H1 (cell line): ENCODE measurements around the gene RAB2B. TPM values are rescaled to one million over a fixed set of nuclear protein-coding genes. Genes with fewer than 3 reads are reported as not detected.

ENCODE experiments used
- CBX8 ChIP-seq: fragments of 300-800, 300-1000 bp; sonication (generic); IDR thresholded peaks from 2 replicates; pipeline ENCODE4 v1.7.1; 2016; ENCODE audit warnings: low read depth, low read length, borderline replicate concordance
- CREB1 ChIP-seq: IDR thresholded peaks from 2 replicates; pipeline ENCODE4 v1.6.1; 2012; ENCODE audit warnings: inconsistent platforms
- EZH2 ChIP-seq: fragments of 200-600 bp; sonication (generic); IDR thresholded peaks from 2 replicates; pipeline ENCODE4 v1.7.1; 2012; ENCODE audit warnings: low read depth, mild to moderate bottlenecking, moderate library complexity, low read length, inconsistent platforms; ENCODE audit not compliant: severe bottlenecking
- GTF2F1 ChIP-seq: IDR thresholded peaks from 2 replicates; pipeline ENCODE4 v1.6.1; 2012; ENCODE audit warnings: low read depth, low read length, improper control_type of control experiment, borderline replicate concordance
- HDAC2 ChIP-seq, 2 experiments: fragments of 300-600 bp in 1 of 2; sonication (generic) in 1 of 2; IDR thresholded peaks; 2 replicates each; pipeline ENCODE4 v1.6.1; 2011 to 2012; ENCODE audit warnings: low read depth in 2 of 2, low read length in 2 of 2, mild to moderate bottlenecking in 2 of 2, moderate library complexity in 2 of 2, borderline replicate concordance in 1 of 2, inconsistent platforms in 1 of 2
- MAX ChIP-seq: IDR thresholded peaks from 2 replicates; pipeline ENCODE4 v1.6.1; 2012; ENCODE audit warnings: inconsistent platforms
- NRF1 ChIP-seq: IDR thresholded peaks from 2 replicates; pipeline ENCODE4 v1.6.1; 2011; ENCODE audit warnings: mild to moderate bottlenecking, low read depth, low read length, improper control_type of control experiment
- SAP30 ChIP-seq: fragments of 300-600 bp; sonication (generic); IDR thresholded peaks from 2 replicates; pipeline ENCODE4 v1.7.1; 2012; ENCODE audit warnings: low read length, moderate library complexity, mild to moderate bottlenecking, inconsistent platforms; ENCODE audit not compliant: insufficient read depth, insufficient replicate concordance
- SIN3A ChIP-seq, 2 experiments: IDR thresholded peaks in 1 of 2; conservative IDR thresholded peaks in 1 of 2; 2 replicates each; pipeline ENCODE4 v1.6.1; 2011 to 2012; ENCODE audit warnings: low read length in 2 of 2, improper control_type of control experiment in 1 of 2, low read depth in 1 of 2, mild to moderate bottlenecking in 1 of 2
- SIX5 ChIP-seq: IDR thresholded peaks from 2 replicates; pipeline ENCODE4 v1.6.1; 2011; ENCODE audit warnings: mild to moderate bottlenecking, low read depth, low read length
- SP4 ChIP-seq: IDR thresholded peaks from 2 replicates; pipeline ENCODE4 v1.6.1; 2012; ENCODE audit warnings: low read length, inconsistent platforms
- SRF ChIP-seq: IDR thresholded peaks from 2 replicates; pipeline ENCODE4 v1.6.1; 2011; ENCODE audit warnings: mild to moderate bottlenecking, low read depth, low read length, moderate library complexity
- TAF7 ChIP-seq: optimal IDR thresholded peaks from 2 replicates; pipeline ENCODE3; 2011; ENCODE audit warnings: low read depth, mild to moderate bottlenecking, inconsistent platforms, low read length, moderate library complexity, borderline replicate concordance
- TEAD4 ChIP-seq: IDR thresholded peaks from 2 replicates; pipeline ENCODE4 v1.6.1; 2012; ENCODE audit warnings: low read depth, low read length, inconsistent platforms, mixed read lengths
- USF2 ChIP-seq: IDR thresholded peaks from 2 replicates; pipeline ENCODE4 v1.6.1; 2011; ENCODE audit warnings: low read length, improper control_type of control experiment
- polyA plus RNA-seq, 7 experiments: library from polyadenylated mRNA; depleted of rRNA in 3 of 7; stranded (reverse) in 5 of 7; unstranded in 2 of 7; fragments of >200 nt in 5 of 7; fragments of 200-250 nt in 2 of 7; gene quantifications; 1 replicate in 5 of 7; 2 replicates in 1 of 7; 4 replicates in 1 of 7; pipeline versions ENCODE4 v1.2.1 to v1.2.3, GENCODE V29; 2011 to 2013; ENCODE audit warnings: missing spikeins in 2 of 7, mixed read lengths in 2 of 7
- total RNA-seq: library from RNA; stranded (reverse); fragmentation: NEBNext Ultra II Directional; extraction: Animal tissue kit (Norgen Biotek cat#: 25700); gene quantifications from 2 replicates; pipeline ENCODE4 v1.2.1, GENCODE V29; 2021

The RAB2B gene
- total and polyA plus RNA-seq, 2 of the 8 experiments (the other 6 are each of a cell fraction or from before 2014, with no cell fraction given): 23.4 to 26.1 TPM

- TF ChIP-seq CBX8 (no peak), TAF7 (peak; percentile 87), SP4 (peak; percentile 63; the same call in 1 of the 2 replicates), USF2 (no peak), TEAD4 (no peak), HDAC2 (IDR thresholded peaks at IDR 0.05; ENCODE audit: borderline replicate concordance in 1 of 2, low read depth in 2 of 2, low read length in 2 of 2) (no peak), MAX (peak; percentile 66), SIN3A (conservative IDR thresholded peaks at IDR 0.05 in 1 of 2, IDR thresholded peaks at IDR 0.05 in 1 of 2; ENCODE audit: low read depth in 1 of 2, low read length in 2 of 2) (peak in 1 of 2 experiments; percentile 64; a peak in 2 of 4 replicates), NRF1 (no peak), EZH2 (no peak), CREB1 (peak; percentile 62), SRF (no peak), SIX5 (no peak), GTF2F1 (peak; percentile 78), SAP30 (no peak)
These were observed 20.7 kb downstream of the RAB2B start, which contains the start of gene CHD8 (continued) for GRCh38 chr14:21455912-21456667.
